22Rv1 (cell line): ENCODE data around the gene SNX21.

ENCODE experiments used
- CTCF ChIP-seq: fragments of 450-650 bp; IDR thresholded peaks from 2 replicates; pipeline ENCODE4 v1.5.1; 2017; ENCODE audit warnings: mild to moderate bottlenecking
- ZFX ChIP-seq: fragments of 450-650 bp; IDR thresholded peaks from 2 replicates; pipeline ENCODE4 v1.6.1; 2017; ENCODE audit warnings: antibody characterized with exemption, borderline replicate concordance

- TF ChIP-seq CTCF: no peak
- TF ChIP-seq ZFX: no peak
Measured at GRCh38 chr20:45867136-45867818, 33.7 kb downstream of the SNX21 start.
